Common myeloid progenitor, CD34-positive (primary cell): Measurements from ENCODE around the gene NXT1.
"Not testable (repeated sequence)": the region's sequence is repeated elsewhere in the genome, so short reads cannot be mapped to it uniquely, and the experiment has no call there.

Experiments
- CTCF ChIA-PET: fragments of 350-600 bp; sonication (Branson Sonifier 250); formaldehyde crosslinking; loops from one replicate; lab custom pipeline; 2021; ENCODE audit warnings: antibody characterized with exemption; lab: Charles Lee
- POLR2A ChIA-PET: fragments of 350-600 bp; sonication (Branson Sonifier 250); formaldehyde crosslinking; loops from one replicate; lab custom pipeline; 2021; ENCODE audit warnings: antibody characterized with exemption; lab: Charles Lee
- DNase-seq, 3 donors: peaks; one replicate each; pipeline versions ENCODE4 v3.0.0 to v3.0.0-alpha.2; 2013
- H3K27ac ChIP-seq, 2 experiments: 1 replicate in 1 of 2; 2 replicates in 1 of 2; pipeline ENCODE4 v1.7.0; 2013; ENCODE audit warnings: inconsistent platforms in 2 of 2, low read length in 2 of 2, mild to moderate bottlenecking in 2 of 2, low read depth in 1 of 2, moderate library complexity in 1 of 2; ENCODE audit not compliant: severe bottlenecking in 2 of 2, insufficient read depth in 1 of 2, poor library complexity in 1 of 2
- H3K27me3 ChIP-seq, 5 experiments: replicated peaks in 2 of 5; 1 replicate in 3 of 5; 2 replicates in 2 of 5; pipeline versions ENCODE4 v1.6.1 to v1.7.0; 2013; ENCODE audit warnings: low read length in 4 of 5, mild to moderate bottlenecking in 2 of 5, moderate library complexity in 2 of 5, inconsistent platforms in 1 of 5; ENCODE audit not compliant: insufficient read depth in 5 of 5, control insufficient read depth in 4 of 5
- H3K36me3 ChIP-seq, 4 experiments: 1 replicate in 2 of 4; 2 replicates in 2 of 4; pipeline versions ENCODE4 v1.6.1 to v1.7.0; 2013; ENCODE audit warnings: low read length in 3 of 4, control low read depth in 1 of 4, mild to moderate bottlenecking in 1 of 4; ENCODE audit not compliant: control insufficient read depth in 4 of 4, insufficient read depth in 4 of 4
- H3K4me1 ChIP-seq, 4 experiments: 1 replicate in 3 of 4; 2 replicates in 1 of 4; pipeline versions ENCODE4 v1.6.1 to v1.7.1; 2013; ENCODE audit warnings: low read length in 3 of 4, mild to moderate bottlenecking in 3 of 4, control low read depth in 1 of 4, inconsistent platforms in 1 of 4, moderate library complexity in 1 of 4; ENCODE audit not compliant: control insufficient read depth in 4 of 4, insufficient read depth in 4 of 4; ENCODE audit errors: control extremely low read depth in 1 of 4
- H3K4me3 ChIP-seq, 7 experiments: 1 replicate in 4 of 7; 2 replicates in 3 of 7; pipeline versions ENCODE4 v1.5.1 to v1.7.0; 2013; ENCODE audit warnings: mild to moderate bottlenecking in 7 of 7, low read length in 6 of 7, moderate library complexity in 6 of 7, inconsistent platforms in 2 of 7, low read depth in 2 of 7, control low read depth in 1 of 7; ENCODE audit not compliant: insufficient read depth in 4 of 7, control insufficient read depth in 1 of 7; ENCODE audit errors: extremely low read depth in 1 of 7
- H3K9me3 ChIP-seq, 5 experiments: 1 replicate in 4 of 5; 2 replicates in 1 of 5; pipeline versions ENCODE4 v1.6.1 to v1.7.1; 2013; ENCODE audit warnings: low read length in 4 of 5, mild to moderate bottlenecking in 2 of 5, inconsistent platforms in 1 of 5, low read depth in 1 of 5, moderate library complexity in 1 of 5; ENCODE audit not compliant: control insufficient read depth in 4 of 5, insufficient read depth in 2 of 5; ENCODE audit errors: control extremely low read depth in 1 of 5
- WGBS: methylation state at CpG from one replicate; pipeline ENCODE4 v1.1.5; 2013; ENCODE audit not compliant: insufficient coverage; 5-methylcytosine and 5-hydroxymethylcytosine counted together

NXT1 gene

GRCh38 chr20:23305098-23305497, 45.5 kb upstream of the NXT1 start:
- POLR2A ChIA-PET: no interaction called here
- 100% methylated on average over 2 of the region's 3 CpGs for WGBS
- peak in 2 of 3 donors; percentile 8 to 35 for DNase-seq

DNA sequence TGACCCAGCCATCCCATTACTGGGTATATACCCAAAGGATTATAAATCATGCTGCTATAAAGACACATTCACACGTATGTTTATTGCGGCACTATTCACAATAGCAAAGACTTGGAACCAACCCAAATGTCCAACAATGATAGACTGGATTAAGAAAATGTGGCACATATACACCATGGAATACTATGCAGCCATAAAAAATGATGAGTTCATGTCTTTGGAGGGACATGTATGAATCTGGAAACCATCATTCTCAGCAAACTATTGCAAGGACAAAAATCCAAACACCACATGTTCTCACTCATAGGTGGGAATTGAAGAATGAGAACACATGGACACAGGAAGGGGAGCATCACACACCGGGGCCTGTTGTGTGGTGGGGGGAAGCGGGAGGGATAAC, 43.2 kb upstream of the NXT1 start:
- DNase-seq, H3K36me3 ChIP-seq, H3K9me3 ChIP-seq, POLR2A ChIA-PET, H3K4me1 ChIP-seq, H3K4me3 ChIP-seq, H3K27me3 ChIP-seq, H3K27ac ChIP-seq, CTCF ChIA-PET: not testable (repeated sequence)
- WGBS: no CpG with 5 or more reads among the region's 4 CpGs

More at GRCh38 chr20:23305098-23305497, 45.5 kb upstream of the NXT1 start:
- Histone ChIP-seq H3K4me1 (no peaks in the 10 kb centered on the region), H3K4me3 (no peak overlapping the region), H3K9me3 (no peaks in the 10 kb centered on the region), H3K27ac (no peak overlapping the region), H3K36me3 (no peaks in the 10 kb centered on the region), H3K27me3 (peaks cover 0 to 6% (median 0%) of the 10 kb centered on the region in 5 experiments)
- CTCF ChIA-PET: no interaction called here

- 97% methylated on average over 3 of the region's 3 CpGs for WGBS
- Histone ChIP-seq H3K27me3 (peaks cover 0 to 5% (median 0%) of the 10 kb centered on the region in 5 experiments), H3K36me3 (no peaks in the 10 kb centered on the region), H3K4me1 (no peaks in the 10 kb centered on the region), H3K4me3 (no peak overlapping the region), H3K27ac (no peak overlapping the region), H3K9me3 (no peaks in the 10 kb centered on the region)
- DNase-seq: no peak
- CTCF ChIA-PET: no interaction called here
- POLR2A ChIA-PET: no interaction called here
These were observed 42.6 kb upstream of the NXT1 start for GRCh38 chr20:23308024-23308423.

- Histone ChIP-seq H3K4me3 (no peak overlapping the region), H3K36me3 (no peaks in the 10 kb centered on the region), H3K27me3 (peaks cover 0 to 5% (median 0%) of the 10 kb centered on the region in 5 experiments), H3K4me1 (no peaks in the 10 kb centered on the region), H3K9me3 (no peaks in the 10 kb centered on the region), H3K27ac (no peak overlapping the region)
- WGBS: 86% methylated on average over 4 of the region's 4 CpGs
- POLR2A ChIA-PET: no interaction called here
- no peak for DNase-seq
- CTCF ChIA-PET: no interaction called here
These were observed 41.7 kb upstream of the NXT1 start for GRCh38 chr20:23308908-23309307.

- Histone ChIP-seq H3K36me3 (no peaks in the 10 kb centered on the region), H3K27me3 (peaks cover 0 to 5% (median 0%) of the 10 kb centered on the region in 5 experiments), H3K27ac (no peak overlapping the region), H3K4me1 (no peaks in the 10 kb centered on the region), H3K9me3 (no peaks in the 10 kb centered on the region), H3K4me3 (no peak overlapping the region)
- WGBS: 94% methylated on average over 9 of the region's 10 CpGs
- ChIA-PET POLR2A (no interaction called here), CTCF (no interaction called here)
- DNase-seq: no peak
These were observed 40.8 kb upstream of the NXT1 start for GRCh38 chr20:23309781-23310180.

GRCh38 chr20:23311947-23312506, 38.6 kb upstream of the NXT1 start:
- CTCF ChIA-PET: interaction anchor here (1.1 kb wide), 1 partner anchor 11 kb away, joined by 3 read pairs; no protein-coding TSS in a partner anchor
- Histone ChIP-seq H3K4me3 (no peak overlapping the region), H3K27ac (no peak overlapping the region), H3K36me3 (no peaks in the 10 kb centered on the region), H3K4me1 (peaks cover 0 to 1% (median under 1%) of the 10 kb centered on the region in 4 experiments), H3K27me3 (peaks cover 0 to 5% (median 0%) of the 10 kb centered on the region in 5 experiments), H3K9me3 (no peaks in the 10 kb centered on the region)
- DNase-seq: peak; percentile 1 to 13 (median 8)
- WGBS: 58% methylated on average over 2 of the region's 7 CpGs
- POLR2A ChIA-PET: no interaction called here

DNA sequence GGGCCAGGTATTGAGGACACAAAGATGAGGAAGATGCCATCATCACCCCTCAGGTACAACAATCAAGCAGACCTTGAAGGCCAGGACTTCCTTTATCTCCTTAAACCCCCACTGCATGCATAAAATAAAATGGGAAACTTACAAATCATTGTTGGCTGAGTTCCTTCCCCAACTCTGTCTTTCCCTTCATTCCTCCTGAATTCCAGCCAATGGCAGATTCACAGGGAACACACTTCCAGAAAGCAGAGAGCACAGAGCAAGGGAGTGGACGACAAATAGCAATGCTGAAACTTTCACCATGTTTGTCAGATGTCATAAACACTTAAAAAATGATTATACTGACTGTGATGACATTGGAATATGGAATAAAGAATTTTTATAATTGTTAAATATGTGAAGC, 37.3 kb upstream of the NXT1 start:
- Histone ChIP-seq H3K36me3 (no peaks in the 10 kb centered on the region), H3K4me3 (no peak overlapping the region), H3K4me1 (peaks cover 0 to 5% (median 2%) of the 10 kb centered on the region in 4 experiments), H3K9me3 (no peaks in the 10 kb centered on the region), H3K27me3 (peaks cover 0 to 3% (median 0%) of the 10 kb centered on the region in 5 experiments), H3K27ac (no peak overlapping the region)
- no peak for DNase-seq
- ChIA-PET POLR2A (no interaction called here), CTCF (no interaction called here)
- no CpG with 5 or more reads among the region's 1 CpG for WGBS
